ENCODE data around the gene PLEKHG3.

PLEKHG3 gene

GRCh38 chr14:64708148-64709004 is 4.2 kb downstream of the PLEKHG3 start:
- peak; percentile 63 for DNase-seq

- no peak for DNase-seq
Observed at GRCh38 chr14:64709126-64709525, 4.9 kb downstream of the PLEKHG3 start.

GRCh38 chr14:64711039-64711438 is 6.8 kb downstream of the PLEKHG3 start:
- DNase-seq, result no peak

- no peak for DNase-seq
Observed at GRCh38 chr14:64713677-64714076, 9.5 kb downstream of the PLEKHG3 start.

GRCh38 chr14:64714432-64715025 is 10.3 kb downstream of the PLEKHG3 start:
- no peak for DNase-seq

GRCh38 chr14:64715146-64715627 is 11.0 kb downstream of the PLEKHG3 start:
- no peak for DNase-seq

GRCh38 chr14:64715628-64716412 is 11.6 kb downstream of the PLEKHG3 start:
- DNase-seq, result no peak

GRCh38 chr14:64717870-64718269 is 13.6 kb downstream of the PLEKHG3 start:
- DNase-seq, result no peak

GRCh38 chr14:64718762-64719161 is 14.5 kb downstream of the PLEKHG3 start:
- DNase-seq, result no peak

- DNase-seq, result no peak
Observed at GRCh38 chr14:64719601-64720000, 15.4 kb downstream of the PLEKHG3 start.

- DNase-seq, result no peak
Observed at GRCh38 chr14:64720131-64720576, 15.9 kb downstream of the PLEKHG3 start.

GRCh38 chr14:64721391-64721791 is 17.2 kb downstream of the PLEKHG3 start:
- no peak for DNase-seq

GRCh38 chr14:64721899-64722298 is 17.7 kb downstream of the PLEKHG3 start:
- DNase-seq, result no peak

- DNase-seq, result peak; percentile 58
Observed at GRCh38 chr14:64722842-64723447, 18.7 kb downstream of the PLEKHG3 start.

- peak; percentile 49 for DNase-seq
Observed at GRCh38 chr14:64723691-64724577, 19.7 kb downstream of the PLEKHG3 start.

GRCh38 chr14:64724578-64724930 is 20.3 kb downstream of the PLEKHG3 start:
- no peak for DNase-seq

GRCh38 chr14:64725261-64725815 is 21.1 kb downstream of the PLEKHG3 start:
- no peak for DNase-seq

- DNase-seq, result no peak
Observed at GRCh38 chr14:64725879-64726584, 21.8 kb downstream of the PLEKHG3 start.

GRCh38 chr14:64726585-64726890 is 22.3 kb downstream of the PLEKHG3 start:
- DNase-seq, result peak; percentile 51

GRCh38 chr14:64727551-64728071 is 23.4 kb downstream of the PLEKHG3 start:
- no peak for DNase-seq

- no peak for DNase-seq
Observed at GRCh38 chr14:64728106-64728505, 23.9 kb downstream of the PLEKHG3 start.
